Epithelial cell of esophagus (primary cell): ENCODE results near the gene TSPY3.
"Not testable (repeated sequence)": the region's sequence is repeated elsewhere in the genome, so short reads cannot be mapped to it uniquely, and the experiment has no call there.

Source experiments
- DNase-seq: peaks from one replicate; pipeline ENCODE4 v3.0.0; 2010; ENCODE audit warnings: low read depth
- H3K4me3 ChIP-seq: 2 replicates; pipeline ENCODE4 v1.5.1; 2011; ENCODE audit warnings: mild to moderate bottlenecking, low read length, control low read depth

TSPY3 gene

GRCh38 chrY:9398121-9398520, at the start of gene TSPY3:
Gene TSPY3, plus strand, starts transcription at chrY:9398421. Its CDS starts 46 bp downstream, at chrY:9398467.
- not testable (repeated sequence) for H3K4me3 ChIP-seq, DNase-seq

- not testable (repeated sequence) for DNase-seq, H3K4me3 ChIP-seq
These were observed 40.7 kb upstream of the TSPY3 start, which contains the start of gene TSPY8 for GRCh38 chrY:9357497-9357896. Gene TSPY8, plus strand, starts transcription at chrY:9357797. Its CDS starts 46 bp downstream, at chrY:9357843.

- H3K4me3 ChIP-seq, DNase-seq: not testable (repeated sequence)
These were observed 1.7 kb upstream of the TSPY3 start for GRCh38 chrY:9396527-9396926.
